ENCODE measurements around the gene SEPTIN12. TPM values are rescaled to one million over a fixed set of nuclear protein-coding genes. Genes with fewer than 3 reads are reported as not detected.
A peak's percentile ranks its signal among the peaks of the same experiment; 100 is the strongest.

Gene SEPTIN12
- total and polyA plus RNA-seq, 10 of the 15 experiments (the other 5 are each of a cell fraction or from before 2014, with no cell fraction given) = not detected

- H4K20me1 ChIP-seq (ENCODE audit: control insufficient read depth, insufficient read depth) = no peaks in the 10 kb centered on the region
- intact Hi-C loops (cut with micrococcal nuclease; ENCODE audit: unreplicated experiment) = loop anchor here (2.0 kb wide), 3 partner anchors 33 to 79 kb away; partner anchors contain the start of genes ANKS3, DNAAF8, GLYR1 and ROGDI
- BruUV-seq (replicated peaks) = no TSS peak
- no peak for ATAC-seq
- no peak for FAIRE-seq
- ChIA-PET SMC1A (ENCODE audit: uncharacterized antibody, unreplicated experiment) (interaction anchor here (0.9 to 3.4 kb wide), 3 partner anchors 32 to 35 kb away, joined by 3 to 15 read pairs (median 4); partner anchors contain the start of genes ANKS3, DNAAF8 and ROGDI), CTCF (interaction anchor here (0.9 to 1.4 kb wide), 2 partner anchors 33 to 514 kb away, joined by 3 to 7 read pairs; partner anchors contain the start of gene DNAAF8), RAD21 (ENCODE audit: unreplicated experiment) (interaction anchor here (1.9 to 2.0 kb wide), 2 partner anchors 32 to 33 kb away, joined by 6 to 18 read pairs; partner anchors contain the start of genes ANKS3 and DNAAF8), POLR2A (interaction anchor here (0.8 to 2.8 kb wide), 7 partner anchors 8 to 152 kb away, joined by 3 to 15 read pairs (median 5); partner anchors contain the start of genes ANKS3 and DNAAF8)
- peak overlapping the region; percentile 80 for H2AFZ ChIP-seq (ENCODE audit: control insufficient read depth, low read depth, low read length)
- peak overlapping the region; percentile 9 for H3K27ac ChIP-seq (ENCODE audit: control insufficient read depth, insufficient read depth)
- peak; percentile 20 for DNase-seq (ENCODE audit: low read depth, low spot score)
- peak overlapping the region; percentile 91 for H3K4me3 ChIP-seq
- H3K36me3 ChIP-seq (ENCODE audit: control insufficient read depth in 2 of 2, insufficient read depth in 2 of 2, low read length in 1 of 2) = peaks cover 0 to 6% of the 10 kb centered on the region in 2 experiments; a peak in 2 of 4 replicates
- no peaks in the 10 kb centered on the region for H3K9me3 ChIP-seq (replicated peaks; ENCODE audit: control insufficient read depth, insufficient read depth, low read length)
- no peaks in the 10 kb centered on the region for H3K27me3 ChIP-seq (replicated peaks in 1 of 2; ENCODE audit: control insufficient read depth in 2 of 2, insufficient read depth in 2 of 2, low read length in 1 of 2)
- peaks cover 18% of the 10 kb centered on the region for H3K79me2 ChIP-seq (ENCODE audit: control insufficient read depth, insufficient read depth, low read length)
- peaks cover 8% of the 10 kb centered on the region; the same call in 1 of the 2 replicates for H3K4me1 ChIP-seq (ENCODE audit: control insufficient read depth, insufficient read depth, low read length)
- peak overlapping the region; percentile 64 for H3K9ac ChIP-seq (ENCODE audit: control insufficient read depth, insufficient read depth, low read length)
- in situ Hi-C loops (cut with MboI) = no loop called here
- TF ChIP-seq, protein P1, sequence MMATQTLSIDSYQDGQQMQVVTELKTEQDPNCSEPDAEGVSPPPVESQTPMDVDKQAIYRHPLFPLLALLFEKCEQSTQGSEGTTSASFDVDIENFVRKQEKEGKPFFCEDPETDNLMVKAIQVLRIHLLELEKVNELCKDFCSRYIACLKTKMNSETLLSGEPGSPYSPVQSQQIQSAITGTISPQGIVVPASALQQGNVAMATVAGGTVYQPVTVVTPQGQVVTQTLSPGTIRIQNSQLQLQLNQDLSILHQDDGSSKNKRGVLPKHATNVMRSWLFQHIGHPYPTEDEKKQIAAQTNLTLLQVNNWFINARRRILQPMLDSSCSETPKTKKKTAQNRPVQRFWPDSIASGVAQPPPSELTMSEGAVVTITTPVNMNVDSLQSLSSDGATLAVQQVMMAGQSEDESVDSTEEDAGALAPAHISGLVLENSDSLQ (IDR thresholded peaks at IDR 0.05) = no peak
- TF ChIP-seq NR2F1 (conservative IDR thresholded peaks at IDR 0.05) (0 out of 2 replicates have a peak, but pooled peaks have one; percentile 37), EGR1 (IDR thresholded peaks at IDR 0.05; ENCODE audit: borderline replicate concordance in 1 of 2, low read depth in 2 of 2, low read length in 2 of 2) (0 out of 3 replicates have a peak, but pooled peaks of 1 of the 2 experiments have one; percentile 19), BMI1 (IDR thresholded peaks at IDR 0.05; ENCODE audit: borderline replicate concordance) (no peak)
- WGBS (ENCODE audit: insufficient coverage, insufficient replicate concordance, low lambda C conversion rate, missing lambda C conversion rate) = 21% methylated on average over 17 of the region's 17 CpGs
- peak overlapping the region; percentile 69 for H3K4me2 ChIP-seq (ENCODE audit: control insufficient read depth, insufficient read depth)
Measured at GRCh38 chr16:4767872-4768548, 20.1 kb downstream of the SEPTIN12 start.
